ENCODE measurements around the gene GRIK1. TPM values are rescaled to one million over a fixed set of nuclear protein-coding genes. Genes with fewer than 3 reads are reported as not detected.

GRIK1 gene
- polyA plus RNA-seq, 4 donors = 1.3 to 3.3 (median 2.2) TPM

- no peak for DNase-seq (ENCODE audit: low read depth in 4 of 4, low spot score in 3 of 4)
Observed at GRCh38 chr21:29725025-29725736, 214.6 kb downstream of the GRIK1 start.

- no peak for DNase-seq (ENCODE audit: low read depth in 4 of 4, low spot score in 3 of 4)
Observed at GRCh38 chr21:29721964-29722363, 217.8 kb downstream of the GRIK1 start.

GRCh38 chr21:29721221-29721620 is 218.6 kb downstream of the GRIK1 start:
- DNase-seq (ENCODE audit: low read depth in 4 of 4, low spot score in 3 of 4) = no peak

- no peak for DNase-seq (ENCODE audit: low read depth in 4 of 4, low spot score in 3 of 4)
Observed at GRCh38 chr21:29719521-29719920, 220.3 kb downstream of the GRIK1 start.

- DNase-seq (ENCODE audit: low read depth in 4 of 4, low spot score in 3 of 4) = no peak
Observed at GRCh38 chr21:29718081-29718815, 221.5 kb downstream of the GRIK1 start.

GRCh38 chr21:29717659-29718058 is 222.1 kb downstream of the GRIK1 start:
- no peak for DNase-seq (ENCODE audit: low read depth in 4 of 4, low spot score in 3 of 4)

GRCh38 chr21:29716753-29717152 is 223.0 kb downstream of the GRIK1 start:
- DNase-seq (ENCODE audit: low read depth in 4 of 4, low spot score in 3 of 4) = no peak

- no peak for DNase-seq (ENCODE audit: low read depth in 4 of 4, low spot score in 3 of 4)
Observed at GRCh38 chr21:29715089-29715488, 224.7 kb downstream of the GRIK1 start.

- DNase-seq (ENCODE audit: low read depth in 4 of 4, low spot score in 3 of 4) = no peak
Observed at GRCh38 chr21:29712818-29713217, 227.0 kb downstream of the GRIK1 start.

- no peak for DNase-seq (ENCODE audit: low read depth in 4 of 4, low spot score in 3 of 4)
Observed at GRCh38 chr21:29711236-29711635, 228.6 kb downstream of the GRIK1 start.

- DNase-seq (ENCODE audit: low read depth in 4 of 4, low spot score in 3 of 4) = no peak
Observed at GRCh38 chr21:29710498-29710897, 229.3 kb downstream of the GRIK1 start.

- DNase-seq (ENCODE audit: low read depth in 4 of 4, low spot score in 3 of 4) = no peak
Observed at GRCh38 chr21:29708401-29708800, 231.4 kb downstream of the GRIK1 start.

- no peak for DNase-seq (ENCODE audit: low read depth in 4 of 4, low spot score in 3 of 4)
Observed at GRCh38 chr21:29704719-29705118, 235.1 kb downstream of the GRIK1 start.

GRCh38 chr21:29701676-29702075 is 238.1 kb downstream of the GRIK1 start:
- DNase-seq (ENCODE audit: low read depth in 4 of 4, low spot score in 3 of 4) = no peak

GRCh38 chr21:29697555-29698193 is 242.1 kb downstream of the GRIK1 start:
- no peak for DNase-seq (ENCODE audit: low read depth in 4 of 4, low spot score in 3 of 4)

GRCh38 chr21:29696937-29697336 is 242.9 kb downstream of the GRIK1 start:
- DNase-seq (ENCODE audit: low read depth in 4 of 4, low spot score in 3 of 4) = no peak

- DNase-seq (ENCODE audit: low read depth in 4 of 4, low spot score in 3 of 4) = no peak
Observed at GRCh38 chr21:29691616-29692491, 247.9 kb downstream of the GRIK1 start.

- DNase-seq (ENCODE audit: low read depth in 4 of 4, low spot score in 3 of 4) = no peak
Observed at GRCh38 chr21:29689753-29690152, 250.0 kb downstream of the GRIK1 start.

GRCh38 chr21:29684106-29684505 is 255.7 kb downstream of the GRIK1 start:
- no peak for DNase-seq (ENCODE audit: low read depth in 4 of 4, low spot score in 3 of 4)

- DNase-seq (ENCODE audit: low read depth in 4 of 4, low spot score in 3 of 4) = no peak
Observed at GRCh38 chr21:29682800-29683199, 257.0 kb downstream of the GRIK1 start.

GRCh38 chr21:29680273-29680672 is 259.5 kb downstream of the GRIK1 start:
- no peak for DNase-seq (ENCODE audit: low read depth in 4 of 4, low spot score in 3 of 4)

All from left renal pelvis (tissue), 4 donors.